SK-N-SH (cell line): ENCODE measurements around the gene ATP6V0C. TPM values are rescaled to one million over a fixed set of nuclear protein-coding genes. Genes with fewer than 3 reads are reported as not detected.

Experiments used
- CTCF ChIA-PET: fragments of 300-600, 350-600 bp; formaldehyde crosslinking; extraction: SDS; loops from one replicate; lab custom pipeline; 2021; lab: Yijun Ruan, JAX
- POLR2A ChIA-PET: fragments of 350-600 bp; sonication (Branson Sonifier 250); formaldehyde crosslinking; extraction: SDS; loops from one replicate; lab custom pipeline; 2020; ENCODE audit warnings: antibody characterized with exemption, inconsistent platforms; lab: Yijun Ruan, JAX
- DNase-seq: peaks from one replicate; pipeline ENCODE4 v3.0.0; 2012
- H2AFZ ChIP-seq: fragments of 200-600 bp; sonication (generic); 2 replicates; pipeline ENCODE4 v1.8.1; 2016; ENCODE audit warnings: antibody characterized with exemption, mild to moderate bottlenecking, low read depth
- H3F3A ChIP-seq: fragments of 200-600 bp; sonication (generic); replicated peaks from 2 replicates; pipeline ENCODE3; 2016; ENCODE audit warnings: antibody characterized with exemption, mild to moderate bottlenecking; ENCODE audit not compliant: insufficient read depth
- H3K27ac ChIP-seq, 2 experiments: fragments of 200-500 bp in 1 of 2; fragments of 200-600 bp in 1 of 2; sonication (Bioruptor generic) in 1 of 2; sonication (generic), shearing (Covaris generic) in 1 of 2; 2 replicates each; pipeline versions ENCODE4 v1.5.1 to v1.6.1; 2014 to 2016; ENCODE audit warnings: low read depth in 2 of 2, inconsistent platforms in 1 of 2, low read length in 1 of 2, mild to moderate bottlenecking in 1 of 2, mixed read lengths in 1 of 2
- H3K27me3 ChIP-seq: fragments of 200-600 bp; sonication (generic), shearing (Covaris generic); 2 replicates; pipeline ENCODE4 v1.6.1; 2016; ENCODE audit warnings: mixed run types; ENCODE audit not compliant: insufficient read depth
- H3K36me3 ChIP-seq, 2 experiments: fragments of 200-500 bp in 1 of 2; fragments of 200-600 bp in 1 of 2; sonication (Bioruptor generic) in 1 of 2; sonication (generic) in 1 of 2; replicated peaks in 1 of 2; 2 replicates each; pipeline versions ENCODE3 to v1.5.1; 2014 to 2016; ENCODE audit warnings: low read length in 1 of 2, mild to moderate bottlenecking in 1 of 2; ENCODE audit not compliant: insufficient read depth in 2 of 2, control insufficient read depth in 1 of 2
- H3K4me1 ChIP-seq, 2 experiments: fragments of 200-500 bp in 1 of 2; fragments of 200-600 bp in 1 of 2; sonication (Bioruptor generic) in 1 of 2; sonication (generic), shearing (Covaris generic) in 1 of 2; 2 replicates each; pipeline versions ENCODE4 v1.5.1 to v1.6.1; 2014 to 2016; ENCODE audit warnings: low read depth in 1 of 2, low read length in 1 of 2, mixed run types in 1 of 2; ENCODE audit not compliant: insufficient read depth in 2 of 2, control insufficient read depth in 1 of 2
- H3K4me2 ChIP-seq: fragments of 200-600 bp; sonication (generic), shearing (Covaris generic); 2 replicates; pipeline ENCODE4 v1.6.1; 2017; ENCODE audit warnings: mixed run types
- H3K4me3 ChIP-seq, 2 experiments: fragments of 200-500 bp in 1 of 2; fragments of 200-600 bp in 1 of 2; sonication (Bioruptor generic) in 1 of 2; sonication (generic), shearing (Covaris generic) in 1 of 2; 2 replicates each; pipeline versions ENCODE4 v1.5.1 to v1.8.1; 2014 to 2016; ENCODE audit warnings: low read depth in 2 of 2, inconsistent platforms in 1 of 2, low read length in 1 of 2, mild to moderate bottlenecking in 1 of 2, mixed read lengths in 1 of 2, moderate library complexity in 1 of 2
- H3K79me2 ChIP-seq: fragments of 200-600 bp; sonication (generic); 2 replicates; pipeline ENCODE4 v1.8.1; 2017; ENCODE audit warnings: mild to moderate bottlenecking; ENCODE audit not compliant: insufficient read depth
- H3K9ac ChIP-seq: fragments of 200-600 bp; sonication (generic); 2 replicates; pipeline ENCODE4 v1.6.1; 2017; ENCODE audit warnings: mixed run types
- H3K9me2 ChIP-seq: fragments of 200-600 bp; sonication (generic); 2 replicates; pipeline ENCODE4 v1.6.1; 2017; ENCODE audit warnings: mixed run types
- H3K9me3 ChIP-seq: fragments of 200-600 bp; sonication (generic); 2 replicates; pipeline ENCODE4 v1.6.1; 2017; ENCODE audit warnings: mixed run types, mild to moderate bottlenecking, moderate library complexity
- H4K20me1 ChIP-seq: fragments of 200-600 bp; sonication (generic); 2 replicates; pipeline ENCODE4 v1.6.1; 2017; ENCODE audit warnings: mild to moderate bottlenecking, mixed run types; ENCODE audit not compliant: insufficient read depth
- ELF1 ChIP-seq: IDR thresholded peaks from 2 replicates; pipeline ENCODE4 v1.4.0; 2012
- FOXJ3 ChIP-seq: sonication (generic); formaldehyde crosslinking; IDR thresholded peaks from 2 replicates; pipeline ENCODE4 v1.5.1; 2020; ENCODE audit warnings: mild to moderate bottlenecking, missing genetic modification reagents
- FOXM1 ChIP-seq: IDR thresholded peaks from 2 replicates; pipeline ENCODE4 v1.4.0; 2012; ENCODE audit warnings: low read depth, mild to moderate bottlenecking
- POLR2AphosphoS5 ChIP-seq: IDR thresholded peaks from 2 replicates; pipeline ENCODE4 v1.6.1; 2012; ENCODE audit warnings: low read depth, low read length
- RCOR1 ChIP-seq: fragments of 150-350 bp; IDR thresholded peaks from 2 replicates; pipeline ENCODE4 v1.6.1; 2017; ENCODE audit warnings: antibody characterized with exemption, low read length
- SMC3 ChIP-seq: IDR thresholded peaks from 2 replicates; pipeline ENCODE4 v1.6.1; 2012; ENCODE audit warnings: low read depth, low read length, improper control_type of control experiment
- WGBS: methylation state at CpG from one replicate; pipeline ENCODE4 v1.1.6; 2017; ENCODE audit warnings: low lambda C conversion rate; 5-methylcytosine and 5-hydroxymethylcytosine counted together
- polyA plus RNA-seq, 3 experiments: library from polyadenylated mRNA; depleted of rRNA; stranded (reverse); fragments of >200 nt; gene quantifications; 2 replicates each; pipeline ENCODE4 v1.2.3, GENCODE V29; 2012
- TF ChIP-seq, protein P1 (sequence below): fragments of 150-350 bp; IDR thresholded peaks from 2 replicates; pipeline ENCODE4 v1.6.1; 2016; ENCODE audit warnings: mild to moderate bottlenecking, low read depth, low read length
- TF ChIP-seq, protein P2 (sequence below): IDR thresholded peaks from 2 replicates; pipeline ENCODE4 v1.4.0; 2012; ENCODE audit warnings: low read depth, borderline replicate concordance
- TF ChIP-seq, protein P3 (sequence below): fragments of 200-600 bp; sonication (generic); IDR thresholded peaks from 2 replicates; pipeline ENCODE4 v1.6.1; 2017; ENCODE audit warnings: antibody characterized with exemption, mild to moderate bottlenecking, moderate library complexity
- TF ChIP-seq, protein P4 (sequence below): fragments of 150-350 bp; IDR thresholded peaks from 2 replicates; pipeline ENCODE4 v1.6.1; 2017; ENCODE audit warnings: antibody characterized with exemption, low read length, low read depth, borderline replicate concordance

The ATP6V0C gene
- polyA plus RNA-seq, 1 of the 3 experiments (the other 2 are of a cell fraction), result 80.1 TPM

DNA sequence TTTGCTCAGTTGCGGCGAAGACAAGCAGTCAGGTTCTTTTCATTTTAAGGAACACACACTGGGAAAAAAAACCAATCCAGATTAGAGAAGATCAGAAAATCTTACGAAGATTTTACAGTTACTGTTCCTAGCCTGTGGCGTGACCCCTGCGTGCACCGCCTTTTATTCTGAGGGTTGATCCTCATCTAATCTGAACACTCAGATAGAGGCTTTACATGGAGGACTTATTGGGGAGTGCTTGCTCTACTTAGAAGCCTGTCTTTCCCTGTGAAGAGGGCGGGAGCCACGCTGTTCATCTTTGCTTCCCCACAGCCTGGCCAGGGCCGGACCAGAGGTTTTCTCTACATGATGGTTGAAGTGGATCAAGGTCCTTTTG is 37.4 kb upstream of the ATP6V0C start (continued):
- TF ChIP-seq, protein P1, sequence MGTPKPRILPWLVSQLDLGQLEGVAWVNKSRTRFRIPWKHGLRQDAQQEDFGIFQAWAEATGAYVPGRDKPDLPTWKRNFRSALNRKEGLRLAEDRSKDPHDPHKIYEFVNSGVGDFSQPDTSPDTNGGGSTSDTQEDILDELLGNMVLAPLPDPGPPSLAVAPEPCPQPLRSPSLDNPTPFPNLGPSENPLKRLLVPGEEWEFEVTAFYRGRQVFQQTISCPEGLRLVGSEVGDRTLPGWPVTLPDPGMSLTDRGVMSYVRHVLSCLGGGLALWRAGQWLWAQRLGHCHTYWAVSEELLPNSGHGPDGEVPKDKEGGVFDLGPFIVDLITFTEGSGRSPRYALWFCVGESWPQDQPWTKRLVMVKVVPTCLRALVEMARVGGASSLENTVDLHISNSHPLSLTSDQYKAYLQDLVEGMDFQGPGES, result no peak
- TF ChIP-seq RCOR1 (no peak), FOXJ3 (CRISPR knock-in tag) (no peak), SMC3 (no peak), FOXM1 (no peak)

DNA sequence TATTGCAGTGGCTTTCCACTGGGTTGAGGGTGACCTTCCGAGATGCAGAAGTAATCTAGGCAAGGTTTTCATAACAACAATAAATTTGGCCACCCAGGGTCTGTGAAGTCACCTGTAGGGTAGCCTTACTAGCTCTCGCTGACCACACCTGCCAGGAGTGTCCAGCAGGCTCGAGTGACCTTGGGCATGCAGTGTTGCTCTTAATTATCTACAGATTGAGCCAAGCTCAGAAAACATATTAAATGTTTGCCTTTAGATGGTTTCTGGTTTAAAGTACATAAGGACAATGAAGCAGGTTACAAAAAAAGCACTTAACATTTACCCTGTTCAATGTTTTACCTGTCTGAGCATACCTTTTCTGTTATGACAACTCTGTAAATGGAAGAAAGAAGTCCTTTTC is 37.0 kb upstream of the ATP6V0C start:
- 97% methylated on average over 3 of the region's 3 CpGs for WGBS
- H3K4me3 ChIP-seq, result no peak overlapping the region
- POLR2A ChIA-PET, result interaction anchor here (1.2 kb wide), 1 partner anchor 10 kb away, joined by 3 read pairs; no protein-coding TSS in a partner anchor

More for the DNA sequence above, 37.0 kb upstream of the ATP6V0C start:
- Histone ChIP-seq H3K4me2 (no peak overlapping the region), H3K9me2 (no peaks in the 10 kb centered on the region), H3K9me3 (no peaks in the 10 kb centered on the region), H3K27me3 (no peaks in the 10 kb centered on the region), H4K20me1 (no peaks in the 10 kb centered on the region), H3K4me1 (peaks cover 0 to 47% of the 10 kb centered on the region in 2 experiments; a peak in 3 of 4 replicates), H3K27ac (no peak overlapping the region), H3K36me3 (no peaks in the 10 kb centered on the region), H3K79me2 (peaks cover 18% of the 10 kb centered on the region), H3K9ac (no peak overlapping the region)
- no peak for DNase-seq
- CTCF ChIA-PET, result interaction anchor here (4.1 kb wide), 1 partner anchor 25 kb away, joined by 20 read pairs; no protein-coding TSS in a partner anchor
- no peak for TF ChIP-seq ELF1
- TF ChIP-seq, protein P2, sequence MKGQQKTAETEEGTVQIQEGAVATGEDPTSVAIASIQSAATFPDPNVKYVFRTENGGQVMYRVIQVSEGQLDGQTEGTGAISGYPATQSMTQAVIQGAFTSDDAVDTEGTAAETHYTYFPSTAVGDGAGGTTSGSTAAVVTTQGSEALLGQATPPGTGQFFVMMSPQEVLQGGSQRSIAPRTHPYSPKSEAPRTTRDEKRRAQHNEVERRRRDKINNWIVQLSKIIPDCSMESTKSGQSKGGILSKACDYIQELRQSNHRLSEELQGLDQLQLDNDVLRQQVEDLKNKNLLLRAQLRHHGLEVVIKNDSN, result no peak
- no peak for TF ChIP-seq FOXJ3 (CRISPR knock-in tag)
- TF ChIP-seq POLR2AphosphoS5, result no peak
- no peak for TF ChIP-seq FOXM1
- TF ChIP-seq, protein P3, sequence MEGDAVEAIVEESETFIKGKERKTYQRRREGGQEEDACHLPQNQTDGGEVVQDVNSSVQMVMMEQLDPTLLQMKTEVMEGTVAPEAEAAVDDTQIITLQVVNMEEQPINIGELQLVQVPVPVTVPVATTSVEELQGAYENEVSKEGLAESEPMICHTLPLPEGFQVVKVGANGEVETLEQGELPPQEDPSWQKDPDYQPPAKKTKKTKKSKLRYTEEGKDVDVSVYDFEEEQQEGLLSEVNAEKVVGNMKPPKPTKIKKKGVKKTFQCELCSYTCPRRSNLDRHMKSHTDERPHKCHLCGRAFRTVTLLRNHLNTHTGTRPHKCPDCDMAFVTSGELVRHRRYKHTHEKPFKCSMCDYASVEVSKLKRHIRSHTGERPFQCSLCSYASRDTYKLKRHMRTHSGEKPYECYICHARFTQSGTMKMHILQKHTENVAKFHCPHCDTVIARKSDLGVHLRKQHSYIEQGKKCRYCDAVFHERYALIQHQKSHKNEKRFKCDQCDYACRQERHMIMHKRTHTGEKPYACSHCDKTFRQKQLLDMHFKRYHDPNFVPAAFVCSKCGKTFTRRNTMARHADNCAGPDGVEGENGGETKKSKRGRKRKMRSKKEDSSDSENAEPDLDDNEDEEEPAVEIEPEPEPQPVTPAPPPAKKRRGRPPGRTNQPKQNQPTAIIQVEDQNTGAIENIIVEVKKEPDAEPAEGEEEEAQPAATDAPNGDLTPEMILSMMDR, result no peak
- TF ChIP-seq, protein P4, sequence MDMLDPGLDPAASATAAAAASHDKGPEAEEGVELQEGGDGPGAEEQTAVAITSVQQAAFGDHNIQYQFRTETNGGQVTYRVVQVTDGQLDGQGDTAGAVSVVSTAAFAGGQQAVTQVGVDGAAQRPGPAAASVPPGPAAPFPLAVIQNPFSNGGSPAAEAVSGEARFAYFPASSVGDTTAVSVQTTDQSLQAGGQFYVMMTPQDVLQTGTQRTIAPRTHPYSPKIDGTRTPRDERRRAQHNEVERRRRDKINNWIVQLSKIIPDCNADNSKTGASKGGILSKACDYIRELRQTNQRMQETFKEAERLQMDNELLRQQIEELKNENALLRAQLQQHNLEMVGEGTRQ, result no peak
- TF ChIP-seq, all 33 proteins: peak for 0
- H3F3A ChIP-seq, result peaks cover 9% of the 10 kb centered on the region
- no peak overlapping the region for H2AFZ ChIP-seq
